Left forelimb (tissue), 1 donor: ENCODE results near the gene SIGLEC8.
A peak's percentile ranks its signal among the peaks of the same experiment; 100 is the strongest.
"Not testable (repeated sequence)": the region's sequence is repeated elsewhere in the genome, so short reads cannot be mapped to it uniquely, and the experiment has no call there.

Experiments used
- DNase-seq: peaks from one replicate; pipeline ENCODE4 v3.0.0-alpha.2; 2018; ENCODE audit warnings: low spot score

The SIGLEC8 gene

GRCh38 chr19:51447510-51447909 is 10.7 kb downstream of the SIGLEC8 start:
- DNase-seq = not testable (repeated sequence)

- DNase-seq = no peak
These were observed 16.6 kb downstream of the SIGLEC8 start for GRCh38 chr19:51441410-51442390.

- no peak for DNase-seq
These were observed 17.3 kb downstream of the SIGLEC8 start for GRCh38 chr19:51440846-51441409.

GRCh38 chr19:51440052-51440451 is 18.2 kb downstream of the SIGLEC8 start:
- DNase-seq = no peak

GRCh38 chr19:51439021-51439465 is 19.2 kb downstream of the SIGLEC8 start:
- no peak for DNase-seq

GRCh38 chr19:51434456-51434855 is 23.8 kb downstream of the SIGLEC8 start:
- no peak for DNase-seq

GRCh38 chr19:51433043-51433442 is 25.2 kb downstream of the SIGLEC8 start:
- DNase-seq = no peak

GRCh38 chr19:51431124-51431523 is 27.1 kb downstream of the SIGLEC8 start:
- no peak for DNase-seq

- no peak for DNase-seq
These were observed 28.0 kb downstream of the SIGLEC8 start for GRCh38 chr19:51430221-51430620.

- DNase-seq = no peak
These were observed 31.1 kb downstream of the SIGLEC8 start for GRCh38 chr19:51427201-51427600.

- peak; percentile 82 for DNase-seq
These were observed 36.2 kb downstream of the SIGLEC8 start for GRCh38 chr19:51422053-51422448.

GRCh38 chr19:51421229-51422052 is 36.8 kb downstream of the SIGLEC8 start:
- no peak for DNase-seq

GRCh38 chr19:51420511-51420910 is 37.7 kb downstream of the SIGLEC8 start:
- not testable (repeated sequence) for DNase-seq

GRCh38 chr19:51418707-51419106 is 39.5 kb downstream of the SIGLEC8 start:
- no peak for DNase-seq

- DNase-seq = no peak
These were observed 40.5 kb downstream of the SIGLEC8 start for GRCh38 chr19:51417810-51418157.

GRCh38 chr19:51417107-51417809 is 41.0 kb downstream of the SIGLEC8 start, which contains the start of gene SIGLEC10:
TSS of gene SIGLEC10 (minus strand) at chr19:51417642. CDS start at chr19:51417581, 61 bp downstream.
- DNase-seq = no peak

- DNase-seq = not testable (repeated sequence)
These were observed 41.8 kb downstream of the SIGLEC8 start for GRCh38 chr19:51416422-51416821.

- no peak for DNase-seq
These were observed 43.1 kb downstream of the SIGLEC8 start for GRCh38 chr19:51415187-51415586.

GRCh38 chr19:51410950-51411748 is 47.1 kb downstream of the SIGLEC8 start:
- no peak for DNase-seq

GRCh38 chr19:51407511-51408131 is 50.6 kb downstream of the SIGLEC8 start:
- DNase-seq = no peak
